Activated T-cell treated with anti-CD3 and anti-CD28 coated beads for 48 hours (primary cell): ENCODE results near the gene GSC2.
"Not testable (repeated sequence)": the region's sequence is repeated elsewhere in the genome, so short reads cannot be mapped to it uniquely, and the experiment has no call there.

Experiments
- DNase-seq: peaks from one replicate; pipeline ENCODE4 v3.0.0-alpha.2; 2020; ENCODE audit warnings: low read depth

The GSC2 gene

GRCh38 chr22:19178065-19178656 is 28.1 kb upstream of the GSC2 start:
- DNase-seq: no peak

DNA sequence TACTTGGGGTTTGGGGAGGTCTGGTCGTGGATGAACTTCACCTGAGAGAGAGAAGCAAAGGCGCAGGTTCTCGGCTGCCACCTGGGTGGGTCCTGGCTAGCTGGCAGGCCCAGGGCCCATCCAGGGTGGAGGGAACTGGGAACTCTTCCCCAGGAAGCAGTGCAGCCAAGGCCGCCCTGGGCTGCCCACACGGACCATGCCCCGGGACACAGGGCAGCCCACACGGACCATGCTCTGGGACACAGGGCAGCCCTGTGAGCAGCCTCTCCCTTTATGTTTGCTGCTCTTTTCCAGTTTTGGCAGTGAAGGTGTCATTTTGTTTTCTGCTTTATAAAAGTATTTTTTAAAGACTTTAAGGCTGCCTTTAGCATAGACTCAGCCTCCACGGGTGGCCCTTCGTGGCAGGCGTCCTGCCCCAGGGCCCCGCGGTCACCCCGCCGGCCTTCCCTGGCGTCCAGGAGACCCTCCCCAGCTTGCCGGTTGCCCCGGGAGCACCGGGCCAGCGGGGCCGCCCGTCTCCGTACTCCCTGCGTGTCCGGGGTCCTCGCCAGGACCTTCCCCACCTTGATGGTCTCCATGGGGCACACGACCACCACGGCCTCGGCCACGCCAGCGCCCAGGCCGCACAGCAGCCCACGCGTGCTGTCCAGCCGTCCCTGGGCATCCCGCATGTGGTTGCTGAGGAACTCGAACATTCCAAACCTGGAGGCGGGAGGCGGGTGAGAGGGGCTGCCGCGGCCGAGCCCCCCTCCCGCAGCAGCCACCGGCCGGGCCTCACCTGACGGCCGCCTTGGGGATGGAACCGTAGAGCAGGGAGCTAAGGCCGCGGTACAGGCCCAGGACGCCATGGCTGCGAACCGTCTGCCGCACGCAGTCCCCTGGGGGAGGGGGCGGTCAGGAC is 27.3 kb upstream of the GSC2 start:
- no peak for DNase-seq

- DNase-seq: no peak
Observed at GRCh38 chr22:19176732-19177131, 26.6 kb upstream of the GSC2 start.

DNA sequence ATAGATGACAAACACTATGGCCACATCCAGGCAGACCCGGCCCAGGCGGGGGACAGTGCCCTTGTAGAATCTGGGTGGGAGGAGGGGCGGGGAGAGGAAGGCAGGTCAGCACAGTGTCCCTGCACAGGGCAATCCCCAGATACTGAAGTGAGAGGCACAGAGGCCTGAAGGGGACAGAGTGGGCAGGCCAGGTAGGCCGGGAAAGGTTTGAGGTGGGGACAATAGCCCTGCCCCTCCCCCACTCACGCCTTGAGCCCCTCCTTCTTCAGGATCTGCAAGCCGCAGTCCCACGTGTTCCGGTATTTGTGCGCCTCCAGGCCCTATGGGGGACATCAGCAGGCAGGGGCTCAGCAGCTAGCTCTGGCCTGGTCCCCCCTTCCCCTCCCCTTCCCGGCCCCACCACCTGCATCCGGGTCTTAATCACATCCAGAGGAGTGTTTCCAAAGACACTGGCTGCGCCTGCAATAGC is 26.1 kb upstream of the GSC2 start:
- no peak for DNase-seq

GRCh38 chr22:19175602-19176174 is 25.6 kb upstream of the GSC2 start:
- no peak for DNase-seq

- DNase-seq: no peak
Observed at GRCh38 chr22:19175026-19175601, 25.0 kb upstream of the GSC2 start.

DNA sequence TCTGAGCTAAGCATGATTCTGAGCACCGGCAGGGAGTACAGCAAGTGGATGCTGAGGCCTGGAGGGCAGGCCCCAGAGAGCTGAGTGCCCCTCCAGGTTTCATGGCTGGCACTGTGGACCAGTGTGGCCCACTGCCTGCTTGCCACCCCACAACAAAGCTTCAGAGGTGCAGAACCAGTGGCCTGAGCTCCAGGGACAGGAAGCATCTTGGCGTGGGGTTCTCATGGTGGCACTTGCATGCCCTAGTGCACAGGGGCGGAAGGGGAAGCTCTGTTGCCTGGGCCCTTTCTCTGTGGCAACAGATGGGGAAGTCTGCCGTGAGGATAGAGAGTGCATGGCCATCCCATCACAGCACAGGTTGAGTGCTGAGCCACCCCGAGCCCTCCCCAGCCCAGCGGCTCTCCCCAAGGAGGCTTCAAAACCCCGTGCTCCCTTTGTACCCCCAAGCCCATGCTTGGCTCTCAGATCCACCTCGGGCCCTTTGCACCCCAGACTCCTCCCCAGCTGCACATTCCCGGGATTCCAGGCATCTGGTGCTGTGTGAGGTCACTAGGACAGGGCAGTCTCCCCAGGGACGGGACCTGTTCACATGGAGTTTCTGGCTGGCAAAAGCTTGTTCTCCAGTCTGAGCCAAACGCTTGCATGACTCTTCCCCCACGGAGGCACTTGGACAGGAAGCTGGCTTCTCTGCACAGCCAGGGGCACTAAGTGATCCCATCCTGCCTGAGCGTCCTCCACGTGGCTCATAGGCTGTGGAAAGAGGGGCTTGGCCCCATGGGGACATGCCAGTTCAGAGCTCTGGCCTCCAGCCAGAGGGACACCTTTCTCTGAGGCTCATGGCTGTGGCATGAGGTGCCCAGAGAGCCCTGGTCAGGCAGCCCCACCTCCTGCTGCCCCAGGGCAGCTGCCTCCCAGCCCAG is 24.3 kb upstream of the GSC2 start:
- no peak for DNase-seq

- DNase-seq: no peak
Observed at GRCh38 chr22:19173047-19174035, 23.2 kb upstream of the GSC2 start.

GRCh38 chr22:19172213-19173046 is 22.3 kb upstream of the GSC2 start:
- DNase-seq: no peak

GRCh38 chr22:19169947-19170318 is 19.8 kb upstream of the GSC2 start:
- no peak for DNase-seq

- no peak for DNase-seq
Observed at GRCh38 chr22:19169002-19169946, 19.2 kb upstream of the GSC2 start.

DNA sequence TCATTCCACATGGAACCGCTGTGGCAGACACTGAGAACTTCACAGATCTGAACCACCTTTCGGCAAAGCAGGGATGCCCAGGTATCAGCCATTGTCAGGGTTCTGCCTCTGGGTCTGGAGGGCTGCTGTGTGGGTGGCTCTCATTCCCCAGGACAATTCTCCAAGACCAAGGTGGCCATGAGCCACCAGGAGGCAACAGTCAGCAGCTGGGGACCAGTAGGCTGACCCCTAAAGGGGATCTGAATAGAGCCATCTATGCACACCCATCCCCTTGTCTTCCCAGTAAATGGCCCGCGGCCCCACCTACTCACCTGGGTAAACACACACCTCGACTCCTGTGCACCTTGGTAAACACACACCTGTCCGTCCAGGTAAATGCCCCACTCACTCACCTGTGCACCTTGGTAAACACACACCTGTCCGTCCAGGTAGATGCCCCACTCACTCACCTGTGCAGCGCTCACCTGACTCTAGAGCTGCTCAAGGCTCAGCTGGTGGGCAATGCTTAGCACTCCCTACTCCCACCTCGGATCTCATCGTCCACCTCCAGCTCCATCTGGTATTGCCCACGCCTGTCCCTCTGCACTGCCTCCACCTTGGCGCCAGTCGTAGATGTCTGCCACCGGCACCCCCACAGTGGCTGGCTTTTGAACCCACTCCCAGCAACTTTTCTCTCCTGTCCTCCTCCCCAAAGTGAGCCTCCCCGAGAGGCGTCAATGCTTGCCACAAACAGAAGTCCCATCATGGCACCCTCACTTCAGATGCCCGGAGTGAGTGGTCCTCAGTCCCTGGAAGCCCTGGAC is 18.2 kb upstream of the GSC2 start:
- no peak for DNase-seq

GRCh38 chr22:19167106-19167869 is 17.2 kb upstream of the GSC2 start:
- DNase-seq: no peak

- DNase-seq: no peak
Observed at GRCh38 chr22:19166421-19166820, 16.3 kb upstream of the GSC2 start.

- no peak for DNase-seq
Observed at GRCh38 chr22:19164425-19164824, 14.3 kb upstream of the GSC2 start.

DNA sequence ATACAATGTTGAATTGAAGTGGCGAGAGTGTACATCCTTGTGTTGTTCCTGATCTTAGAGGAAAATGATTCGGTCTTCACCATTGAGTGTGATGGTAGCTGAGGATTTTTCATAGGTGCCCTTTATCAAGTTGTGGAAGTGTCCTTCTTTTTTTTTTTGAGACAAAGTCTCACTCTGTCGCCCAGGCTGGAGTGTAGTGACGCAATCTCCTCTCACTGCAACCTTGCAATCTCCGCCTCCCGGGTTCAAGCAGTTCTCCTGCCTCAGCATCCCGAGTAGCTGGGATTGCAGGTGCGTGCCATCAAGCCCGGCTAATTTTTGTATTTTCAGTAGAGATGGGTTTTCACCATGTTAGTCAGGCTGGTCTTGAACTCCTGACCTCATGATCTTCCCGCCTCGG is 8.6 kb upstream of the GSC2 start:
- not testable (repeated sequence) for DNase-seq

DNA sequence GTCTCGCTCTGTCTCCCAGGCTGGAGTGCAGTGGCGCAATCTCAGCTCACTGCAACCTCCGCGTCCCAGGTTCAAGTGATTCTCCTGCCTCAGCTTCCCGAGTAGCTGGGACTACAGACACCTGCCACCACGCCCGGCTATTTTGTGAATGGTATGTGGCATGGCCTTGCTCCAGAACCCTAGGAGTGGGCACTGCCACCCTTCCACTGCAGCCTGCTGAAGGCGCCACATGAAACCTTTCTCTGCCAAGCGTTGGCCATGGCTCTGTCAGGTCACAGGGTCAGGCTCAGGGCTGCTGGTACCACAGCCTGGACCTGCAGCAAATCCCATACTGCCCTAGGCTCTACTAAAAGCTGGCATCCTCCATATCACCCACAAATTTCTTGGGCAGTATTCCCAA is 6.0 kb upstream of the GSC2 start:
- not testable (repeated sequence) for DNase-seq
